ENCODE data around the gene PTGR2.

- TF ChIP-seq ISL1 (CRISPR knock-in tag; IDR thresholded peaks at IDR 0.05) (no peak), OSR1 (CRISPR knock-in tag; IDR thresholded peaks at IDR 0.05) (no peak), CSRNP3 (CRISPR knock-in tag; IDR thresholded peaks at IDR 0.05) (no peak), SNAI2 (CRISPR knock-in tag; IDR thresholded peaks at IDR 0.05) (no peak), RARB (CRISPR knock-in tag; IDR thresholded peaks at IDR 0.05) (no peak), ESRRG (CRISPR knock-in tag; IDR thresholded peaks at IDR 0.05) (no peak), PATZ1 (CRISPR knock-in tag; IDR thresholded peaks at IDR 0.05; ENCODE audit: borderline replicate concordance) (no peak)
Observed at GRCh38 chr14:73843296-73843695, 8.3 kb upstream of the PTGR2 start.

Measured in SK-N-SH treated with all-trans-retinoic acid at 6 μM for 48 hours (cell line).